HUDEP-2 (cell line): ENCODE measurements around the gene GRID2IP.

Experiments
- DNase-seq, 76 experiments: peaks; one replicate each; lab custom pipeline; 2025; ENCODE audit not compliant: unreplicated experiment in 76 of 76; lab: John Stamatoyannopoulos, UW

The GRID2IP gene

GRCh38 chr7:6563936-6564770 lies 12.9 kb upstream of the GRID2IP start:
- DNase-seq, result no peak

GRCh38 chr7:6562106-6562505 lies 10.8 kb upstream of the GRID2IP start:
- DNase-seq, result no peak

DNA sequence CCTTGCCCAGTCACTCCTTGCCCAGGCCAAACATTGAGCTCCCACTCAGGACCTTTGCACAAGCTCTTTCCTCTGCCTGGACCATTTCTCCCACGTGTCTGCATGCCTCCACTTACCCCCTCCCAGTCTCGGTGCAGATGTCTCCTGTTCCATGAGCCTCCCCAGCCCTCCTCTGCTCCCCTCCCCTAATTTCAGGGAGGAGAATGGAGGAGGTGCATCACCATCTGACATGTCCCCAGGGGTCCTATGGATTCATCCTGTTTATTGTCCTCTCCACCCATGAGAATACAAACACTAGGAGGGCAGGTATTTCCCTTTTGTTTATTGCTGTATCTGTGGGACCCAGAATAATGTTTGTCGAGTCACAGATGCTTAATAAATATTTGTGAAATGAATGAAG lies 8.6 kb upstream of the GRID2IP start:
- DNase-seq, result no peak

DNA sequence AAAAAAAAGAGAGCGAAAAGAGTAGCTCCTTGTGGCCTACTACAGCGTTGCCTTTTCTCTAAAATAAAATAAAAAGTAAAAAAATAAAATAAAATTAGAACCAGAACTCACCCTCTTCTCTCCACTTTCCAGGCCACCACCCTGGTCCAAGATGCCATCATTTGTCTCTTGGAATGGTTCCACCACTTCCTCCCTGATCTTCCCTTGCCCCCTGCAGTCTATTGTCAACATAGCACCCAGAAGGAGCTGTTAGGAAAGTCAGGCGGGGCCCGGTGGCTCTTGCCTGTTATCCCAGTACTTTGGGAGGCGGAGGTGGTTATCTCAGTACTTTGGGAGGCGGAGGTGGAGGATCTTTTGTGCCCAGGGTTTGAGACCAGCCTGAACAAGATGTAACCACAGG lies 7.6 kb upstream of the GRID2IP start:
- peak in 40 of 76 experiments; percentile 1 to 65 (median 26) for DNase-seq

- DNase-seq, result no peak
Measured at GRCh38 chr7:6556196-6556595, 4.9 kb upstream of the GRID2IP start.

GRCh38 chr7:6554848-6555247 lies 3.6 kb upstream of the GRID2IP start:
- no peak for DNase-seq

DNA sequence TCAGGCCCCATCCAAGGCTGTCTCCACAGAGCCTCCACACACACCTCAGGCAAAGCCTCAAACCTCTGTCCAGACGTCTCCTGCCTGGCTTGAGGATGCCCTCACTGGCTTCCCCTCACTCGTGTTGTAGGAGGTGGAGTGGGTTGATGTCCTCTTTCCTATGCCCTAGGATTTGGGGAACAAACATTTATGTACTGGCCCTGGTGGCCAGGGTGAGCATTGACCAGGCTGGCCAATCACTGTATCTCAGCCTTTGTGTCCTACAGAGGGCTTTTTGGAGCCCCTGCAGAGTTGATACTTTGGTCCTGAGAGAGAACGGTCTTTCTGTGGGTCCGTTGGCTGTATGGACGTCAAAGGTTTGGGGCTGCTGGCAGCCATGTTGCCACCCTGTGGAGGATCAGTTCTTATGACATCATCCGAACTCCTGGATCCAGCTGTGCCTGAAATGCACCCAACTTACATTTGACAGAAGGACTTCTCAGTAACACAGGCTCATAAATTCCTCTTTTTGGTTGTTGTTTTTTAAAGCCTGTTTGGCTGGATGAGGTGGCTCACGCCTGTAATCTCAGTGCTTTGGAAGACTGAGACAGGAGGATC lies 2.3 kb upstream of the GRID2IP start:
- no peak for DNase-seq

- no peak for DNase-seq
Measured at GRCh38 chr7:6547400-6547799, 3.9 kb downstream of the GRID2IP start.

DNA sequence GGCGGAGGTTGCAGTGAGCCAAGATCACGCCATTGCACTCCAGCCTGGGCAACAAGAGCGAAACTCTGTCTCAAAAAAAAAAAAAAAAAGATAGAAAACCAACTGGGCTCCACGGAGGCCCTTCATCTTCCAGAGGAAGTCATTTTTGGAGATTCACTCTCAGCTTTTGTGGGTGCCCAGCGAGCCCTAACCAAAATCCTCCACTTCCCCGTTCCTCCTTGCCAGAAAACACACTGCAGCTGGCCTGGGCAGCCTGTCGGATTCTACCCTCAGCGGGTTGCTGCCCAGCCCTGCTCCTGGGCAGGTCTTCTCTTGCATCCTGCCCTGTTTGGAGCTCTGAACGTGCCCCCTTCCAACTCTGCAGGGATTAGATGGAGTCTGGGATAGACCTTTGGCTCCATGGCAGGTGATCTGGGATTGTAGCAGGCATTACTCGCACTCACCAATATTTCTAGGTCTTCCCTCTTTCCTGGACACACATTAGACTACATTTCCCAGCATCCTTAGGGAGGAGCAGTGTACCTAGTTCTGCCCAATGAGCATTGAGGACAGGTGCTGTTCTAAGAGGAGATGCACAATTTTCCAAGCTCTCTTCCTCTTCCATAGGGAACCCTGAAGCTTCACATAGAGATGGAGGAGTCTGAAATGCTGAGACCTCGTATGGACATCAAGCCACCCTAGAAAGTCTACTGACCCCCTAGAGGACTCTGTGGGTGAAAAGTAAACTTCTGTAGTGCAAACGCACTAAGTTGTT lies 4.6 kb downstream of the GRID2IP start:
- DNase-seq, result no peak

- no peak for DNase-seq
Measured at GRCh38 chr7:6545398-6546126, 5.7 kb downstream of the GRID2IP start.

GRCh38 chr7:6542368-6542767 lies 8.9 kb downstream of the GRID2IP start:
- no peak for DNase-seq

- DNase-seq, result no peak
Measured at GRCh38 chr7:6536262-6537260, 14.7 kb downstream of the GRID2IP start.

- no peak for DNase-seq
Measured at GRCh38 chr7:6533893-6534495, 17.3 kb downstream of the GRID2IP start.

GRCh38 chr7:6532516-6532915 lies 18.7 kb downstream of the GRID2IP start:
- no peak for DNase-seq

- no peak for DNase-seq
Measured at GRCh38 chr7:6531492-6532279, 19.6 kb downstream of the GRID2IP start.

DNA sequence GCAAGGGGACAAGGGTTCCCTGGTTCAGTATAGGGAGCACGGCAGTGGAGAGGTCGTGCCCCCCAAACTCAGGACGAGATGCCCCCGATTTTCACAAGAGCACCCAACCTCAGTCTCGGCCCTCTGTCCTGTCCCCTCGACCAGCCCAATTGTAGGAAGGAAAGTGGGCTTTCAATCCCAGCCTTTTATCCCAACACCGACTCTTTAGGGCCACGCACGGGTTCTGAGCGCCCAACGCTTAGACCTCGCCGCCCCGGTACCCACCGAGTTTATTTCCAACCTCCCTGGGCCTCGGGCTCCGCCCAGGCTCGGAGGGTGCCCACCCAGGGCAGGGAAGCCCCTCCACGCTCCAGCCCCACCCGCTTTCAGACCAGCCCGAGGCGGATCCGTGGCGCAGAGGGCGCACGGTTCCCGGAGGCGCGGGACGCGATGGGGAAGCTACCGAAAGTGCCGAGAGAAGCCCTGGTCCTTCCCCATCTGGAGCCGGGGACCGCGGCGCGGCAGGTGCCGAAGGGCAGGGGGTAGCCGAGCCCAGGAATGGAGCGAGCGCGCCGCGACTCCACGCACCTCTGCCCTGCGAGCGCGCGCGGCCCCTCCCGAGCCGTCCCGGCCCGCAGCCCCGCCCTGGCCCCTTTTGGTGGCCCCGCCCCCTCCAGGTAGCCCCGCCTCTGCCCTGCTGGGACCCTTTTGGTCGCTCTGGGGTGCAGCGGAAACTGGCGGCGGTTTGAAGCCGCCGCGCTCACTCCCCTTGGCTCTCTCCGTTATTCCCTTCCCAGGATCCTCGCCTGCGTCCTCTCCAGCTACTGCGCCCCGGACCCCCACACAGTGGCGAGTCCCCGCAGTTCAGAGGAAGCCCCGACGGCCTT lies 20.4 kb downstream of the GRID2IP start:
- DNase-seq, result peak in 4 of 76 experiments; percentile 3 to 12 (median 9)

DNA sequence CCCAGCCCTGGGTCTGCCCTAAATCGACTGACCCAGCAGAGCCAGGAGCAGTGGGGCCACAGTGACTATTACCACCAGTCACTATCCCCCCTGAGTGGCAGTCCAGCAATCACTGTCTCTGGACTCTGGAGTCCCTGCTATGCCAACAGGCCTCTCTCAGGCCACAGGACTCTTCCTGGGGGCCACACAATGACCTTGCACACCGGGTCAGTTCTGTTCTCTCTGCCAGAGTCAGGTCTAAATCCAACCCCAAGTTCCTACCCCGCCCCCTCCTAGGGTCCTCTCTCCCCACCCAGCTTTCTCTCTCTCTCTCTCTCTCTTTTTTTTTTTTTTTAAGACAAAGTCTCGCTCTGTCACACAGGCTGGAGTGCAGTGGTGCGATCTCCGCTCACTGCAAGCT lies 21.6 kb downstream of the GRID2IP start:
- no peak for DNase-seq
